CD14-positive monocyte (primary cell): ENCODE results near the gene PLEKHA7. TPM values are rescaled to one million over a fixed set of nuclear protein-coding genes. Genes with fewer than 3 reads are reported as not detected.

ENCODE experiments used
- DNase-seq, 3 donors: peaks; one replicate each; pipeline ENCODE4 v3.0.0-alpha.2; 2011 to 2022
- H2AFZ ChIP-seq: 2 replicates; pipeline ENCODE4 v1.6.0; 2012; ENCODE audit warnings: mild to moderate bottlenecking, low read depth, low read length, inconsistent platforms; ENCODE audit not compliant: insufficient read depth, poor library complexity, severe bottlenecking
- H3K27ac ChIP-seq, 2 donors: 1 replicate in 1 of 2; 2 replicates in 1 of 2; pipeline ENCODE4 v1.5.1; 2012 to 2013; ENCODE audit warnings: low read length in 2 of 2, control low read depth in 1 of 2, inconsistent platforms in 1 of 2, low read depth in 1 of 2, mild to moderate bottlenecking in 1 of 2
- H3K27me3 ChIP-seq, 2 donors: one replicate each; pipeline versions ENCODE4 v1.6.0 to v1.6.1; 2011 to 2013; ENCODE audit warnings: low read length in 2 of 2; ENCODE audit not compliant: control insufficient read depth in 2 of 2, insufficient read depth in 2 of 2
- H3K36me3 ChIP-seq, 2 donors: replicated peaks in 1 of 2; 1 replicate in 1 of 2; 2 replicates in 1 of 2; pipeline versions ENCODE4 v1.5.1 to v1.6.1; 2012 to 2013; ENCODE audit warnings: low read length in 2 of 2, control low read depth in 1 of 2, inconsistent platforms in 1 of 2, mild to moderate bottlenecking in 1 of 2; ENCODE audit not compliant: insufficient read depth in 2 of 2, control insufficient read depth in 1 of 2
- H3K4me1 ChIP-seq, 2 donors: 1 replicate in 1 of 2; 2 replicates in 1 of 2; pipeline versions ENCODE4 v1.5.1 to v1.6.1; 2012 to 2013; ENCODE audit warnings: low read length in 2 of 2, control low read depth in 1 of 2, inconsistent platforms in 1 of 2, mild to moderate bottlenecking in 1 of 2, moderate library complexity in 1 of 2; ENCODE audit not compliant: insufficient read depth in 2 of 2, control insufficient read depth in 1 of 2
- H3K4me2 ChIP-seq: replicated peaks from 2 replicates; pipeline ENCODE3; 2012; ENCODE audit warnings: low read length, moderate library complexity, mild to moderate bottlenecking; ENCODE audit not compliant: poor library complexity, severe bottlenecking; ENCODE audit errors: extremely low read depth
- H3K4me3 ChIP-seq, 3 experiments: fragments of 200-600 bp in 1 of 3; sonication (generic) in 1 of 3; replicated peaks in 1 of 3; 1 replicate in 2 of 3; 2 replicates in 1 of 3; pipeline ENCODE4 v1.5.1; 2011 to 2013; ENCODE audit warnings: low read length in 3 of 3, mild to moderate bottlenecking in 3 of 3, control low read depth in 2 of 3, low read depth in 2 of 3, inconsistent platforms in 1 of 3, moderate library complexity in 1 of 3
- H3K79me2 ChIP-seq: 2 replicates; pipeline ENCODE4 v1.6.0; 2012; ENCODE audit warnings: mild to moderate bottlenecking, control low read depth, inconsistent platforms, low read length, moderate library complexity; ENCODE audit not compliant: insufficient read depth
- H3K9ac ChIP-seq: 2 replicates; pipeline ENCODE4 v1.6.0; 2017; ENCODE audit warnings: low read length, mild to moderate bottlenecking; ENCODE audit not compliant: insufficient read depth, poor library complexity, severe bottlenecking
- H3K9me3 ChIP-seq, 2 donors: replicated peaks in 1 of 2; 1 replicate in 1 of 2; 2 replicates in 1 of 2; pipeline versions ENCODE4 v1.5.1 to v1.6.1; 2012 to 2013; ENCODE audit warnings: low read length in 2 of 2, control low read depth in 1 of 2; ENCODE audit not compliant: control insufficient read depth in 1 of 2, insufficient read depth in 1 of 2
- H4K20me1 ChIP-seq: 2 replicates; pipeline ENCODE4 v1.6.0; 2012; ENCODE audit warnings: mild to moderate bottlenecking, low read length, control low read depth, moderate library complexity; ENCODE audit not compliant: insufficient read depth
- H3K27ac Mint-ChIP-seq, 7 donors: one replicate each; pipeline ENCODE4 v1.8.0; 2020; ENCODE audit warnings: mild to moderate bottlenecking in 7 of 7, mixed read lengths in 7 of 7, moderate library complexity in 6 of 7, inconsistent platforms in 2 of 7
- H3K27me3 Mint-ChIP-seq, 3 donors: one replicate each; pipeline ENCODE4 v1.8.0; 2021 to 2022; ENCODE audit warnings: low read depth in 3 of 3, mild to moderate bottlenecking in 3 of 3, mixed read lengths in 3 of 3, moderate library complexity in 3 of 3, inconsistent platforms in 1 of 3
- H3K36me3 Mint-ChIP-seq, 2 donors: one replicate each; pipeline ENCODE4 v1.8.0; 2020; ENCODE audit warnings: mixed read lengths in 2 of 2, inconsistent platforms in 1 of 2, mild to moderate bottlenecking in 1 of 2
- H3K4me1 Mint-ChIP-seq: one replicate; pipeline ENCODE4 v1.8.0; 2020; ENCODE audit warnings: mild to moderate bottlenecking, mixed read lengths
- H3K4me3 Mint-ChIP-seq, 2 donors: one replicate each; pipeline ENCODE4 v1.8.0; 2020; ENCODE audit warnings: mild to moderate bottlenecking in 2 of 2, mixed read lengths in 2 of 2, moderate library complexity in 1 of 2
- H3K9me3 Mint-ChIP-seq, 7 donors: one replicate each; pipeline ENCODE4 v1.8.0; 2020 to 2022; ENCODE audit warnings: mixed read lengths in 7 of 7, mild to moderate bottlenecking in 6 of 7, moderate library complexity in 6 of 7, inconsistent platforms in 2 of 7
- WGBS: methylation state at CpG from one replicate; pipeline ENCODE4 v1.1.5; 2013; ENCODE audit warnings: missing lambda C conversion rate; ENCODE audit not compliant: insufficient coverage; 5-methylcytosine and 5-hydroxymethylcytosine counted together
- intact Hi-C, 2 donors: fragments of 100-400 bp; cut with micrococcal nuclease; formaldehyde crosslinking; loops; one replicate each; pipeline versions ENCODE4 v1.15.0 to v1.15.1; 2023
- polyA plus RNA-seq, 3 donors: library from polyadenylated mRNA; depleted of rRNA in 1 of 3; unstranded in 2 of 3; stranded (reverse) in 1 of 3; fragments of 300-500 nt in 2 of 3; fragments of >200 nt in 1 of 3; fragmentation: Illumina TruSeq in 2 of 3; gene quantifications; 1 replicate in 2 of 3; 2 replicates in 1 of 3; pipeline ENCODE4 v1.2.3, GENCODE V29; 2012 to 2021
- TF ChIP-seq, protein P1 (sequence below): fragments of 200-600 bp; IDR thresholded peaks from one replicate; pipeline ENCODE4 v1.8.0; 2022; ENCODE audit warnings: antibody characterized with exemption, mild to moderate bottlenecking

The PLEKHA7 gene
- polyA plus RNA-seq, 3 donors = 0.05 to 0.92 (median 0.22) TPM

DNA sequence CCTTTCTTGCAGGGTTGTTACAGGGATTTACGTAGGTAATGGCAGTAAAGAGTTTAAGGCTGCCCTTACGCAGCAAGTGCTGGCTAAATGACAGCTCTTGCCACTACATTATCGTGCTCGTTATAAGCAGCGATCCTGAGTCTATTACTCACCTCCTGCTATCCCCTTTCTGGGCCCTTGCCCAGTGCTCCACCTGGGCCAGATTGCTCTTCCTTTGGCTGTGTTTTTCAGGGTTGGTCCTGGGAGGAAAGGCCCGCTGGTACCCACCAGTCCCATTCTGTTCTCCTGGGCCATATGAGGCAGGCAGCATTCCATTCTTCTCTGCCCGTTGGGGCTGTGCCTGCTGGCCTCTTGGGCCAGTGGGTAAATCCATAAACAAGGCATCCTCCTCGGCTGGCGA, 188.2 kb downstream of the PLEKHA7 start:
- H3K27ac ChIP-seq = no peak overlapping the region
- Mint-ChIP-seq H3K4me3 (no peak overlapping the region), H3K36me3 (no peaks in the 10 kb centered on the region), H3K27me3 (peaks cover 1 to 3% (median 1%) of the 10 kb centered on the region in 3 donors), H3K4me1 (no peaks in the 10 kb centered on the region), H3K9me3 (peaks cover 0 to 4% (median 0%) of the 10 kb centered on the region in 7 donors), H3K27ac (no peak overlapping the region)
- no peak overlapping the region for H3K4me3 ChIP-seq
- no peaks in the 10 kb centered on the region for H4K20me1 ChIP-seq
- TF ChIP-seq, protein P1, sequence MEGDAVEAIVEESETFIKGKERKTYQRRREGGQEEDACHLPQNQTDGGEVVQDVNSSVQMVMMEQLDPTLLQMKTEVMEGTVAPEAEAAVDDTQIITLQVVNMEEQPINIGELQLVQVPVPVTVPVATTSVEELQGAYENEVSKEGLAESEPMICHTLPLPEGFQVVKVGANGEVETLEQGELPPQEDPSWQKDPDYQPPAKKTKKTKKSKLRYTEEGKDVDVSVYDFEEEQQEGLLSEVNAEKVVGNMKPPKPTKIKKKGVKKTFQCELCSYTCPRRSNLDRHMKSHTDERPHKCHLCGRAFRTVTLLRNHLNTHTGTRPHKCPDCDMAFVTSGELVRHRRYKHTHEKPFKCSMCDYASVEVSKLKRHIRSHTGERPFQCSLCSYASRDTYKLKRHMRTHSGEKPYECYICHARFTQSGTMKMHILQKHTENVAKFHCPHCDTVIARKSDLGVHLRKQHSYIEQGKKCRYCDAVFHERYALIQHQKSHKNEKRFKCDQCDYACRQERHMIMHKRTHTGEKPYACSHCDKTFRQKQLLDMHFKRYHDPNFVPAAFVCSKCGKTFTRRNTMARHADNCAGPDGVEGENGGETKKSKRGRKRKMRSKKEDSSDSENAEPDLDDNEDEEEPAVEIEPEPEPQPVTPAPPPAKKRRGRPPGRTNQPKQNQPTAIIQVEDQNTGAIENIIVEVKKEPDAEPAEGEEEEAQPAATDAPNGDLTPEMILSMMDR = no peak
- no peak for DNase-seq
- intact Hi-C loops = no loop called here
- H3K9ac ChIP-seq = no peak overlapping the region
- H3K36me3 ChIP-seq = no peaks in the 10 kb centered on the region
- H3K9me3 ChIP-seq = no peaks in the 10 kb centered on the region
- H3K4me1 ChIP-seq = no peaks in the 10 kb centered on the region
- H2AFZ ChIP-seq = no peak overlapping the region
- WGBS = 95% methylated on average over 4 of the region's 9 CpGs
- H3K27me3 ChIP-seq = no peaks in the 10 kb centered on the region
- no peak overlapping the region for H3K4me2 ChIP-seq
- no peaks in the 10 kb centered on the region for H3K79me2 ChIP-seq

DNA sequence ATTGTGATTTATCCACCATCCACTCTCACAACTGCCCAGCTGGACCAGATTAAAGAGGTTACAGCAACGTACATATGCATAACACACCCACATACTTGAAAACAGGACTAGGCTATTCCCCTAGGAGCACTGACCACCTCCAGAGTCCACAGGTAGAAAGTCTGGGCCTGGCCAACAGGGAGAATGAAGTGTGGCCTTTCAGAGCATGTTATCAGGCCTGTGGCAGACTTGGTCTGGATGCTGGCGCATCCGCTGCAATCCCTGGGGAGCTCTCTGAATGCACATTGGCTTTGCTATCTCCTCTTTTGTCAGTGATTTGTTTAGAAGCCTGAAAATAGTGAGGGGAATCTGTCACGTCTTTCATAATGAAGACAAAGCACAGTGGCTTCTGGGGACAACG, 189.1 kb downstream of the PLEKHA7 start:
- Mint-ChIP-seq H3K27ac (no peak overlapping the region), H3K9me3 (peaks cover 0 to 4% (median 0%) of the 10 kb centered on the region in 7 donors), H3K4me1 (peaks cover 5% of the 10 kb centered on the region), H3K27me3 (peaks cover 1 to 3% (median 1%) of the 10 kb centered on the region in 3 donors), H3K36me3 (no peaks in the 10 kb centered on the region), H3K4me3 (no peak overlapping the region)
- Histone ChIP-seq H4K20me1 (no peaks in the 10 kb centered on the region), H3K27ac (no peak overlapping the region), H3K36me3 (no peaks in the 10 kb centered on the region), H3K4me3 (no peak overlapping the region), H3K9me3 (no peaks in the 10 kb centered on the region), H3K9ac (no peak overlapping the region), H3K27me3 (no peaks in the 10 kb centered on the region), H3K4me2 (no peak overlapping the region), H3K4me1 (peaks cover 0 to 3% of the 10 kb centered on the region in 2 donors), H2AFZ (no peak overlapping the region), H3K79me2 (no peaks in the 10 kb centered on the region)
- no peak for DNase-seq
- TF ChIP-seq, protein P1 = no peak
- intact Hi-C loops = no loop called here
- 96% methylated on average over 2 of the region's 5 CpGs for WGBS
